GM21576 (cell line): ENCODE data around the gene REEP1.

Source experiments
- ATAC-seq: cut with Tn5 transposase; IDR thresholded peaks from one replicate; pipeline ENCODE4 v1.9.1; 2021; ENCODE audit warnings: mild to moderate bottlenecking, moderate library complexity; ENCODE audit not compliant: unreplicated experiment

Gene REEP1

DNA sequence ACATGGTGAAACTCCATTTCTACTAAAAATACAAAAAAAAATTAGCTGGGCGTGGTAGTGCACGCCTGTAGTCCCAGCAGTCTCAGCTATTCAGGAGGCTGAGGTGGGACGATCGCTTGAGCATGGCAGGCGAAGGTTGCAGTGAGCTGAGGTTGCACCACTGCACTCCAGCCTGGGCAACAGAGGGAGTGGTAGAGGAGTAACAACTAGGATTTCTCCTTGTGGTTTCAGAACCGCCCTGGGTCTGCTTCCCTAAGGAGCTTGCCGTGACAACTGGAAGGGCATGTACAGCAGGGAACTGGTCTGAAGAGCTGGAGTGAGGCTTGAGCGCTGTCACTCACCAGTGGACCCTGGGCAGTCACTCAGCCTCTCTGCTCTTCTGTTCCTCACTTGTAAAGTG is 29.1 kb downstream of the REEP1 start:
- ATAC-seq: no peak

DNA sequence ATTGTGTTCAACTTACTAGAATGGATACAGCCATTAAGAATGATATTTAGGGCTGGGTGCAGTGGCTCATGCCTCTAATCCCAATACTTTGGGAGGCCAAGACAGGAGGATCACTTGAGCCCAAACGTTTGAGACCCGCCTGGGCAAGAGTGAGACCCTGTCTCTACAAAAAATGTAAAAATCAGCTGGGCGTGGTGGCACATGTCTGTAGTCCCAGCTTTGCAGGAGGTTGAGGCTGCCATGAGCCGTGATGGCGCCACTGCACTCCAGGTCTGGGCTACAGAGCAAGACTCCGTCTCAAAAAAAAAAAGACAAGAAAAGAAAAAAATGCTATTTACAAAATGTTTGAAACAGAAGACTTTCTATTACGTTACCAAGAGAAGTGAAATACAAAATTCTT is 30.0 kb downstream of the REEP1 start:
- ATAC-seq: no peak

GRCh38 chr2:86305915-86306254 is 31.5 kb downstream of the REEP1 start:
- no peak for ATAC-seq

GRCh38 chr2:86305195-86305914 is 32.1 kb downstream of the REEP1 start:
- ATAC-seq: no peak

- no peak for ATAC-seq
Measured at GRCh38 chr2:86304416-86304815, 33.0 kb downstream of the REEP1 start.

GRCh38 chr2:86302320-86302719 is 35.1 kb downstream of the REEP1 start:
- ATAC-seq: no peak

DNA sequence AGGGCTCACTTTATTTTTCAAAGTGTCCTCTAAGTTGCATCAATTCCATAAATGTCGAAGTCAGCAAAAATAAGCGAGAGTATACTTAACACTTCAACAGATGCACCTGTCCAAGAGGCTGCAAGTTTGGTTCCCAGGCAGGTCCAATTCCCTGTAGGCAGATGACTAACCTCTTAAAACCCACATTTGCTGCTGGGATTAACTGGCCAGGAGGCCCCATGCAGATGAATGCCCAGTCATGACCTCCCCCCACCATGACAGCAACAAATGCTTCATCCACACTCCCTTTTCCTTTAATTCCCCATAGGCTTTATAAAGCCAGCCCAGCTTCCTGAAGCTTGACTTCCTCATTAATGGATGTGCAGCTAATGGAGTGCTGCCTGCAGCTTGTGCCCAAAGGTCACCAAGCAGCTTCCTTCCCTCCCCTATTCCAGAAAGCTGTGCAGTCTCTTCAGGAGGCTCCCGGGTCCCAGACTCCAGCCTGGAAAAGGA is 35.7 kb downstream of the REEP1 start:
- no peak for ATAC-seq

GRCh38 chr2:86301009-86301408 is 36.4 kb downstream of the REEP1 start:
- ATAC-seq: no peak

DNA sequence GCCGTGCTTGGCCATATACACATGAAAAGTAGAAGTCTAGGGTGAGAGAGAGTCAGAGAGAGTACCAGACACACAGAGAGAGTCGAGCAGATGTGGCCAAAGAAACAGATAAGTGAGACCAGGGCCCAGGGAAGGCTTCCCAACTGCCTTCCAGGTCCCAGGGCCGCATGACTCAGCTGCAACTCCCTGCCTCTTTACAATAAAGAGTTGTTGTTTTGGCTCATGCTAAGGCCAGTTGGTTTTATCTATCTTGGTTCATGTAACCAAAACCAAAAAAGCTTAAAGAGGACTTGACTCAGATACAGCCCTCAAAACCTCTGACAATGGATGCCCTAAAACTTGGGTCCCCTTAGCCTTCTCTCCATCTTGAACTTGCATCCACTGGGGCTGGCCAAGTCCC is 36.9 kb downstream of the REEP1 start:
- no peak for ATAC-seq

DNA sequence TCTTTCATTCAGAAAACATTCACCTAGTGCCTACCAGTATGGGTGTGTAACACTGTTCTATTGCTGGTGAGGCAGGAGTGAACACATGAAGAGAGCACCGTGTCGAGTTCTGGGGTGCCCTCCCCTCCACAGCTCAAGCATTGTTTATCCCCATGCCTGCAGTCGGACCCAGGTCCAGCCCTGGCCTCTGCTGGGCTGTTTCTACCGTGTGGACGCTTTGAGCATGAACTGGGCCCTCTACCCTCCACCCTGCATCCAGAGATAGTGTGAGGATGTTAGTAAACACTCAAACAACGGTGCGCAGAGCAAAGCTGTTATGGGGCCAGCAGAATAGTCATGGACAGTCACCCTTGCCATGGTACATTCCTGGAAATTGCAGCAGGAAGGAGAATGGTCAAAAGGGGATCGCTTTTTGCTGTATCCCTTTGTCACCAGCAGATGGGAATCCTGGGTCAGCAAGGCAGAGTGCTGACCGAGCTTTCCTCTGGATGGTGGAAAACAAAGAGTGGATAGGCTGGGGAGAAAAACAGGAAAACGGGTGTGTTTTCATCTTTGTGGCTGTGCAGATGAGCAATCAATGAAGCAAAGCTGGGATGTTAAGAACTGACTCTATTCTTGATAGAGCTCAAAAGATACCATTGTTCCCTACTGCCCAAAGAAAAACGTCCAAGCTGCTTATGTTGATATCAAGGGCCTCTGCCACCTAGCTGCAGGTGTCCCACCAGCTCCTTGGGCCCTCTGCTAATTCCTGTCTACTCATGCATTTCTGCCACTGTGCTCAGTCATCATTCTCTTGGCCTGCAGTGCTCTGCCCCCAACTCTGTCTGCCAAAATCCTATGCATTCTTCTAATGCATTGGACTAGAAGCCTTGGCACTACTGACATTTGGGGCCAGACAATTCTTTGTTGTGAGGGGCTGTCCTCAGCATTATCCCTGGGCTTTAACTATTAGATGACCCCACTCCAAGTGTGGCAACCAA is 38.7 kb downstream of the REEP1 start:
- no peak for ATAC-seq

DNA sequence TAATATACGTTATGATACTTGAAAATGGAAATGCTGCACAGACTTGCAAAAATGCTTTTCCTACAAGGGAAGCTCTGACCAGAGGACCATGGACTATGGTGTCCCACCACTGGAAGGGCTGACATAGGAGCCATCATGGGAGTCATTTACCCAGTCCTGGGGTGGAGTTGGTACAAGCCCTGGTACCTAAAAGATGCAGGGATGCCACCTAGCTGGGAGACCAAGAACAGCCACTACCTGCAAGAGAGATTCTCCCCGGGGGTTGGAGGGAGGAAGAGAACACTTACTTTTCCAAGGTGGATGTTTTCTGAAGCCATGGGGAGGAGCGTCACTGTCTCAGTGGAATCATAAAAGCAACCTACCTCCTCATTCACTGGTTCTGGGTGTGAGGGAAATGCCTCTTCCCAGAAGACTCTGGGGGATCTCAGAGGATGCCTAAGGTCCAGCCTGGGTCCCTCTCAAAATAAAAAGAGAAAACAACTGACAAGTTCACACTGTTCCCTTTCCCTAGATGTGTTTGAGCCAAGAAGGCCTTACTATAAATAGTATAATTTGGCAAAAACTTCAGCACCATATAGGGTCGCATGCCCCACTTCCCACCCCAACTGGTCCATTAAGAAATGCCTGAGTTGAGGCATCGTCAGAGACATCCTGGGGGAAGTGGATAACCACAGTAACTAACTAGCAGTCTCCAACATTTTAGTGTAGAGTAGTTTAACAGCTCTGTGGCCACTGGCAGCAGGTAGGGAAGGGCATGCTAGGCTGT is 39.9 kb downstream of the REEP1 start:
- ATAC-seq: no peak

DNA sequence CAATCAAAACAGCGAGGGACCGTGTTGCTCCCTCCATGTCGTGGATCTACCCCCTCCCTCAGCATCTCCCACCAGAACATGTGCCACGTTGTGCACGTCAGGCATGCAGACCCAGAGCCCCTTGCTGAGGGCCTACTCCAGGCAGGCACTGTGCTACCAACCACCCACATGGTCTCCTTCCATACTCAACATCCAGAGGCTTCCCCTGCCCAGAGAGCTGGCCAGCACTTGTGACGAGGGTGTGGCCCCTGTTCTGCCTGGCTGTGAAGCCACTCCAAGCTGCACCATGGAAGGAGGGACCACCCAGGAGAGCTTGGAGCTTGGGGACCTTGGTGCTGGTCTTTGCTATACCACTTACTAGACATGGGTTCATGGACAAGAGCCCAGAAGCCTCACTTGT is 40.5 kb downstream of the REEP1 start:
- ATAC-seq: no peak

DNA sequence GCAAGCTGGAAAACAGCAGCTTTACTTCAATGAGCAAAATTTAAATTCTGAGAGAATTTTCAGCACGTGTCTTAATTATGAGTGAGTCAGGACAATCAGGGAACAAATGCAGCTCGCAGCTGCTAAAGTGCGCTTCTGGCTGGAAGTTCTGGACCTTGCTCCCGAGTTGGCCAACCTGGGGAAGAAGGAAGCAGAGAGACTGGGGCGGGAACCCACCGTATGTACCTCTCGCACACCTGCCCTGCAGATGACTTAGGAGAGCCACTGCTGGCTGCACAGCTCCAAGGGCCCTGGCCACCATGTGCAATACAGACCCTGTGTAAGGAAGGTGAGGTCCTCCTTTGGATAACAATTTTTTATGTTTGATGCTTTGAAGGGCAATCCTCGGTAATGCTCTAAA is 42.4 kb downstream of the REEP1 start:
- ATAC-seq: no peak

GRCh38 chr2:86293612-86294011 is 43.8 kb downstream of the REEP1 start:
- ATAC-seq: no peak

GRCh38 chr2:86292571-86293515 is 44.6 kb downstream of the REEP1 start:
- no peak for ATAC-seq

- no peak for ATAC-seq
Measured at GRCh38 chr2:86291328-86291662, 46.1 kb downstream of the REEP1 start.

DNA sequence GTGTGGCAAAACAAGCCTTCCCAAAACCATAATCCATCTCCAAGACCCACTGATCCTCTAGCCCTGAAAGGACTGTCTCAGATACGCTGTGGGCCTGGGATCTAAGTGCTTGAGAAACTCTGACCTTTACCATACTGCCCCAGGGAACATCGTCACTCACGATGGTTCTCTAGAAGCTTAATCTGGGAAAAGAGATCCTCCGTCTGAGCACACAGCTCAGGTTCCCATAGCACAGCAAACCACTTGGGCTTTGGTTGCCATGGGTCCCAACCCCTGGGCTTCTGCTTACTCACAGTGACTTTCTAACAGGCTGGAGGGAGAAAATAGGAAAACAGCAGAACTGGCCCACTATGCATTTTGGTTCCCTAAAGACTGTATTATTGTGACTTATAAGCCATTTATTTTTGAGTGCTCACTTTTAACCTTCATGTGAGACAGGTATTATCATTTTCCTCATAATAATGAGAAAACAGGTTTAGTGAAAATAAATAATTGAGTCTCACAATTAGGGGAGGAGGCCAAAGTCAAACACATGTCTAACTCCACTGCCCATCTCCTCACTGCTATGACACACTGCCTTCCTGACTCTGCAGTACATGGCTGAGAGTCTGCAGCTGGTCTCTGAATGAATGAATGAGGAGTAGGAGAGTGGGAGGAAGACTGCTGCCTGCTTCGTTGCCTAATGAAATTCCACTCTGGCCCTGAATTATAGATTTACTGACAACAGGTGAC is 46.7 kb downstream of the REEP1 start:
- no peak for ATAC-seq

DNA sequence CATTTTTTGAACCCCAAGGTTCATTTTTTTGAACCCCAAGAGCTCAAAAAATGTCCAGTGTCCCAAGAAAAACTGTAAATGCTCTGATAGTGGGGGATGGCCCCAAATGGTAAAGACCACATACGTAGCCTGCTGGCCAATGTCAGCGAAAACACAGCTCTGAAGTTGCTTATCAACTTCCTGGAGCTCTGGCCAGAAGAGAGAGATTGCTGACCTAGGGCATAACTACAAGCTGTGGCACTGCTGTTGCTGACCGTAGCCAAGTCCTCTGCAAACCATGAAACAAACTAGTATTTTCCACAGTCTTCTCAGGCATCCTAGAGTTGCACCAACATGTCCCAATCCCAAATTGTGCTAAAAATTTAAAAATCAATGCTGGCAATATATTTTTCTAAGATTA is 50.9 kb downstream of the REEP1 start:
- ATAC-seq: no peak

DNA sequence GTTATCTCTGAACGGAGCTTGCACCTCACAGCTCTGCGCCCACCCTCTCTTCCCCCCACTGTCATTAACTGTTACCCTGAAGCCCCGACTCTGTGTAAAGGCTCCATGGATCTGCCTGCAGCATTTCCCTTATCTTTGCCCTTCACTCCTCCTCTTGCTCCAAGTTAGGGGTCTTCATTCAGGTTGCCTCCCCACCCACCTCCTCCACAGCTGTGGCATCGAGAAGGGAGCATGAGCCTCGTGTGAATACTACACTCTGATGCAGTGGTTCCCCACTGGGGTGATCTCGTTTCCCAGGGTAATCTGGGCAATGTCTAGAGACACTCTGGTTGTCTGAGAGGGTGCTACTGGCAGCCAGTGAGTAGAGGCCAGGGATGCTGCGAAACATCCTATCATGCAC is 51.4 kb downstream of the REEP1 start:
- no peak for ATAC-seq

- no peak for ATAC-seq
Measured at GRCh38 chr2:86285571-86285970, 51.9 kb downstream of the REEP1 start.
